GM18502 (cell line): ENCODE results near the gene NDFIP2.
A peak's percentile ranks its signal among the peaks of the same experiment; 100 is the strongest.

Source experiments
- ATAC-seq: cut with Tn5 transposase; IDR thresholded peaks from one replicate; pipeline ENCODE4 v1.9.1; 2021; ENCODE audit warnings: mild to moderate bottlenecking; ENCODE audit not compliant: unreplicated experiment, poor library complexity

NDFIP2 gene

GRCh38 chr13:79492313-79492798, 11.4 kb downstream of the NDFIP2 start:
- no peak for ATAC-seq

GRCh38 chr13:79492918-79493594, 12.1 kb downstream of the NDFIP2 start:
- ATAC-seq, result no peak

- ATAC-seq, result peak; percentile 85
Measured at GRCh38 chr13:79496188-79496587, 15.2 kb downstream of the NDFIP2 start.

- no peak for ATAC-seq
Measured at GRCh38 chr13:79497064-79497463, 16.1 kb downstream of the NDFIP2 start.

- no peak for ATAC-seq
Measured at GRCh38 chr13:79497852-79498251, 16.9 kb downstream of the NDFIP2 start.

- no peak for ATAC-seq
Measured at GRCh38 chr13:79500829-79501228, 19.9 kb downstream of the NDFIP2 start.

GRCh38 chr13:79501538-79502232, 20.7 kb downstream of the NDFIP2 start:
- no peak for ATAC-seq

- no peak for ATAC-seq
Measured at GRCh38 chr13:79502859-79503468, 22.0 kb downstream of the NDFIP2 start.

- ATAC-seq, result no peak
Measured at GRCh38 chr13:79503473-79504017, 22.6 kb downstream of the NDFIP2 start.

- ATAC-seq, result no peak
Measured at GRCh38 chr13:79508224-79508961, 27.4 kb downstream of the NDFIP2 start.

- no peak for ATAC-seq
Measured at GRCh38 chr13:79511611-79512010, 30.7 kb downstream of the NDFIP2 start.

- ATAC-seq, result no peak
Measured at GRCh38 chr13:79512950-79513349, 32.0 kb downstream of the NDFIP2 start.

GRCh38 chr13:79516595-79516994, 35.6 kb downstream of the NDFIP2 start:
- no peak for ATAC-seq

- no peak for ATAC-seq
Measured at GRCh38 chr13:79519255-79519654, 38.3 kb downstream of the NDFIP2 start.

GRCh38 chr13:79522583-79522982, 41.6 kb downstream of the NDFIP2 start:
- peak; percentile 95 for ATAC-seq

- peak; percentile 39 for ATAC-seq
Measured at GRCh38 chr13:79525064-79525857, 44.3 kb downstream of the NDFIP2 start.

- no peak for ATAC-seq
Measured at GRCh38 chr13:79527698-79528097, 46.7 kb downstream of the NDFIP2 start.

GRCh38 chr13:79528356-79528755, 47.4 kb downstream of the NDFIP2 start:
- no peak for ATAC-seq

GRCh38 chr13:79528759-79529191, 47.8 kb downstream of the NDFIP2 start:
- no peak for ATAC-seq

GRCh38 chr13:79529817-79530216, 48.9 kb downstream of the NDFIP2 start:
- no peak for ATAC-seq
